ENCODE results near the gene COMMD2.

The COMMD2 gene

DNA sequence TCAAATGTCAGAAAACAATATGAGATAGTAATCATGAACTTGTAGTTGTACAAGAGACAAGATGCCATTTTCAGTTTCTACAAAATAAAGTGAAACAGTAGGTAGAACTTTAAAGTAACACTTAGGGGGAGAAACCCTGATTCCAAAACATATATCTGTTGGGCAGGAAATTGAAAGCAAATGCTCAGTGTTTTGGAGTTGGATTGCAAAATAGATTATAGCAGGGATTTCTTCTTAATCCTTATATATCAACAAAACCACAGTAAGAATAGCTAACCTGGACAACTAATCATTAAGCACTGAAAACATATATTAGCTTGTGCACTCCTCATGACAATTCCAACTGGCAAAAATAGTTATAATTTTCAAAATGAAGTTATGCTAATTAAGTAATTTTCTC, 46.9 kb downstream of the COMMD2 start:
- H3K27me3 ChIP-seq (ENCODE audit: control insufficient read depth, insufficient read depth, low read length), result peaks cover 2% of the 10 kb centered on the region; the same call in 1 of the 2 replicates
- H3K4me3 ChIP-seq (ENCODE audit: low read length), result no peak overlapping the region
- no peaks in the 10 kb centered on the region; the same call in 1 of the 2 replicates for H3K9me3 ChIP-seq (ENCODE audit: control insufficient read depth, insufficient read depth, low read length)
- no peak for DNase-seq (ENCODE audit: low read depth, low spot score)
- H3K36me3 ChIP-seq (ENCODE audit: control insufficient read depth, insufficient read depth, low read length), result no peaks in the 10 kb centered on the region
- H3K27ac ChIP-seq (ENCODE audit: low read length), result no peak overlapping the region
- H3K4me1 ChIP-seq (ENCODE audit: control insufficient read depth, insufficient read depth, low read length), result peaks cover 5% of the 10 kb centered on the region; the same call in 1 of the 2 replicates

DNA sequence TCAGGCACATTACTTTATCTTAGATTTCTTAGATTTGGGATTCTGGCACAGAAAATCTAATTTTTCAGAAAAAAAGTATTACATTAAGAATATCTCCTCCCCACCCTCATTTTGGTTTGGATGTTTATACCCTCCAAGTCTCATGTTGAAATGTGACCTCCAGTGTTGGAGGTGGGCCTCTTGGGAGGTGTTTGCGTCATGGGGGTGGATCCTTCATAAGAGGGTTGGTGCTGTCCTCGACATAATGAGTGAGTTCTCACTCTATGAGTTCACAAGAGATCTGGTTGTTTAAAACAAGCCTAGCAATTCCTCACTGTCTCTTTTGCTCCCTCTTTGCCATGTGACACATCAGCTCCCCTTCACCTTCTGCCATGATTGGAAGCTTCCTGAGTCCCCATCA, 48.8 kb downstream of the COMMD2 start:
- H3K27ac ChIP-seq (ENCODE audit: low read length), result no peak overlapping the region
- H3K4me1 ChIP-seq (ENCODE audit: control insufficient read depth, insufficient read depth, low read length), result peaks cover 5% of the 10 kb centered on the region; the same call in 1 of the 2 replicates
- H3K27me3 ChIP-seq (ENCODE audit: control insufficient read depth, insufficient read depth, low read length), result peaks cover 2% of the 10 kb centered on the region; the same call in 1 of the 2 replicates
- H3K36me3 ChIP-seq (ENCODE audit: control insufficient read depth, insufficient read depth, low read length), result no peaks in the 10 kb centered on the region
- no peak for DNase-seq (ENCODE audit: low read depth, low spot score)
- WGBS (ENCODE audit: insufficient coverage, insufficient read length), result no CpG with 5 or more reads among the region's 2 CpGs
- no peak overlapping the region for H3K4me3 ChIP-seq (ENCODE audit: low read length)
- H3K9me3 ChIP-seq (ENCODE audit: control insufficient read depth, insufficient read depth, low read length), result peaks cover 2% of the 10 kb centered on the region; the same call in 1 of the 2 replicates

GRCh38 chr3:149702691-149703441, 49.4 kb downstream of the COMMD2 start:
- no peak for DNase-seq (ENCODE audit: low read depth, low spot score)
- Histone ChIP-seq H3K36me3 (ENCODE audit: control insufficient read depth, insufficient read depth, low read length) (no peaks in the 10 kb centered on the region), H3K4me3 (ENCODE audit: low read length) (no peak overlapping the region), H3K27me3 (ENCODE audit: control insufficient read depth, insufficient read depth, low read length) (peaks cover 2% of the 10 kb centered on the region; the same call in 1 of the 2 replicates), H3K4me1 (ENCODE audit: control insufficient read depth, insufficient read depth, low read length) (peaks cover 4% of the 10 kb centered on the region; the same call in 1 of the 2 replicates), H3K27ac (ENCODE audit: low read length) (no peak overlapping the region), H3K9me3 (ENCODE audit: control insufficient read depth, insufficient read depth, low read length) (peaks cover 2% of the 10 kb centered on the region; the same call in 1 of the 2 replicates)
- WGBS (ENCODE audit: insufficient coverage, insufficient read length), result no CpG with 5 or more reads among the region's 4 CpGs

DNA sequence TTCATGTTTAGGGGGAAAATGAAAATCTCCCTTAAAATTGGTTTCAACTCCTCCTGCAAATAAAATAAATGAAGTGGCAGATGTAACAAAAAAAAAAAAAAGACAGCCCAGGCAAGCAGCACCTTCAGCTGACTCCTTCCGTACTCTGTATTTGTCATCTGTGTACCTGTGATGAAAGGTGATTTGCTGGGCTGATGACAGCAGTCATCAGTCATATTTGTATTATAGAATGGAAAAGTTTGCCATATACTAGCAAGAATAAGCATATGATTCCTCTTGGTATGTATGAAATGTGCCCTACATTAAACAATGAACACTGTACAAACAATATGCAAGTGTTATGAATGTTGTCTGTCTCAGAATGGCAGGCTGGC, 50.3 kb downstream of the COMMD2 start:
- H3K36me3 ChIP-seq (ENCODE audit: control insufficient read depth, insufficient read depth, low read length), result no peaks in the 10 kb centered on the region
- H3K27me3 ChIP-seq (ENCODE audit: control insufficient read depth, insufficient read depth, low read length), result peaks cover 2% of the 10 kb centered on the region; the same call in 1 of the 2 replicates
- no peak for DNase-seq (ENCODE audit: low read depth, low spot score)
- no peak overlapping the region for H3K27ac ChIP-seq (ENCODE audit: low read length)
- H3K4me1 ChIP-seq (ENCODE audit: control insufficient read depth, insufficient read depth, low read length), result no peaks in the 10 kb centered on the region; the same call in 1 of the 2 replicates
- H3K4me3 ChIP-seq (ENCODE audit: low read length), result no peak overlapping the region
- peaks cover 2% of the 10 kb centered on the region; the same call in 1 of the 2 replicates for H3K9me3 ChIP-seq (ENCODE audit: control insufficient read depth, insufficient read depth, low read length)
- WGBS (ENCODE audit: insufficient coverage, insufficient read length), result no CpG with 5 or more reads among the region's 1 CpG

DNA sequence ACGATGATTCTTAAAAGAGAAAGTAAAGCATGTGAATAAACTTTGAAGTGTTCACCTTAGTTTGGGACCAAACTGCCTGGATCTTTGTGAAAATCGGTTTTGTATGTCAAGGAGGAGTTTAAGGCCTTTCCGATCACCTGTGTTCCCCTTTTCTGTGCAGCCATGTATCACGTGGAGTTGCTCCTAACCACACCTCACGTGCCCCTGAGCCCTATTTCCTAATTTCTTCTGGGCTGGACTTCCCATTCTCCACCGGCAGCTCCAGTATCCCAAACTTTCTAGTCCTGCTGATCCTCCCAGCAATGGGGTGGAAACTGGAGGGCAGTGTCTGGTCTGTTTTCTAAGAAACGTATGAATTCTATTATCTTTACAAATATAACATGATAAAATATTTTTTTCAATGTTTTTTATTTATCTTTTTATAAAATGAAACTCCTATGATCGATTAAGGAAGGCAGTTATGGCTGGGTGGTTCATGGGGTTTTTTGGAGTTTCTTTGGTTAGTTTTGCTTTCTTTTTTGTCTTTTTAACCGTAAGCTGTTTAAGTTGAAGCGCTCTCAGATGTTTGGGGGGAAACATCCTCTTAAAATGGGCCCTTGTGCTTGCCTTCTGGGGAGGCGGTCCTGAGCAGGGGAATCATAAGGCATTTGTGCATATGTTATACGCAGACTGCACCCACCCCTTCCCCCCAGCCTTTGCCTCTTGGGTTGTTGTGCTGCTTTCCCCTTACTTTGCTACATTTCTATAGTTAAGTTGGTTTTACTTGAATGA, 50.9 kb downstream of the COMMD2 start:
- no peak for DNase-seq (ENCODE audit: low read depth, low spot score)
- no CpG with 5 or more reads among the region's 12 CpGs for WGBS (ENCODE audit: insufficient coverage, insufficient read length)
- peaks cover 2% of the 10 kb centered on the region; the same call in 1 of the 2 replicates for H3K27me3 ChIP-seq (ENCODE audit: control insufficient read depth, insufficient read depth, low read length)
- no peak overlapping the region for H3K27ac ChIP-seq (ENCODE audit: low read length)
- H3K4me3 ChIP-seq (ENCODE audit: low read length), result no peak overlapping the region
- H3K4me1 ChIP-seq (ENCODE audit: control insufficient read depth, insufficient read depth, low read length), result no peaks in the 10 kb centered on the region
- H3K36me3 ChIP-seq (ENCODE audit: control insufficient read depth, insufficient read depth, low read length), result no peaks in the 10 kb centered on the region
- peaks cover 2% of the 10 kb centered on the region; the same call in 1 of the 2 replicates for H3K9me3 ChIP-seq (ENCODE audit: control insufficient read depth, insufficient read depth, low read length)

Data from iPS DF 6.9 (cell line).